SH-SY5Y (cell line): ENCODE results near the gene SPATA31C1.

ENCODE experiments used
- GATA2 ChIP-seq: IDR thresholded peaks from 2 replicates; pipeline ENCODE4 v1.6.1; 2011; ENCODE audit warnings: mild to moderate bottlenecking, low read depth, low read length
- GATA3 ChIP-seq: IDR thresholded peaks from 2 replicates; pipeline ENCODE4 v1.6.1; 2011; ENCODE audit warnings: low read depth, mild to moderate bottlenecking, low read length, moderate library complexity

SPATA31C1 gene

DNA sequence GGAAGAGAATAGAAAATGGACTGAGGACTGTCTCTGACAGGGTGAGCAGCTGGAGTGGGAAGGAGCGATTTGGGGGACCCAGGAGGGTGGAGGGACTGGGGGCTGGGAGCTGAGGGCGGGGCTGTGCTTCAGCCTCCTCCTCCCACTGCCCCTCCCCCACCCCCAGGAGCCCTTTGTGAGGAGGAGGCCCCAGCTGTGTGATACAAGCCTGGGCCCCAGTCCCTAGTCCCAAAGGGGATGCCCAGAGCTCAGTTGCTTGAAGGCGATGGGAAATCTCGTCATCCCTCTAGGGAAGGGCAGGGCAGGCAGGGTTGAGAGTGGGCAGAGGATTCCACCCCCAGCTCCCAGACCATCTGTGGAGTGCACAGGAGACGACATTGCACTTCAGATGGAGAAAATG is 35.1 kb upstream of the SPATA31C1 start, which contains the start of gene SPATA31E1:
Gene SPATA31E1 (plus strand): TSS at position 251 of the 400 bp plus-strand sequence. CDS start 15 bp downstream, at position 266.
- TF ChIP-seq GATA2 (no peak), GATA3 (no peak)

DNA sequence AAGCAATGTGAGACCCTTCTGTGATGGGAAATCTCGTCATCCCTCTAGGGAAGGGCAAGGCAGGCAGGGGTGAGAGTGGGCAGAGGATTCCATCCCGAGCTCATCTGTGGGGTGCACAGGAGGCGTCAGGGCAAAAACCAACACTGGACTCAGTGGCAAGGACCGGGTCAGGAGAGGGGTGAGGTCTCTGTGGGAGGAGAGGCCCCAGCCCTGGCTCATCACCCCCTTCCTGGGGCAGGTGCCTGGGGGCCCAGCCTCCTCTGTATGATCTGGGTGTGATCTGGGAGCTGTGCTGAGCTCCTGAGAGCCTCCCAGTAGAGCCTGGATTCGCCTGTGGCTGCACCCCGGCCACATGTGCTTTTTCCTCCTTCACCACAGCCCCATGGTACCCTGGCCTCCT is 34.5 kb upstream of the SPATA31C1 start:
- no peak for TF ChIP-seq GATA3
- TF ChIP-seq GATA2, result no peak

DNA sequence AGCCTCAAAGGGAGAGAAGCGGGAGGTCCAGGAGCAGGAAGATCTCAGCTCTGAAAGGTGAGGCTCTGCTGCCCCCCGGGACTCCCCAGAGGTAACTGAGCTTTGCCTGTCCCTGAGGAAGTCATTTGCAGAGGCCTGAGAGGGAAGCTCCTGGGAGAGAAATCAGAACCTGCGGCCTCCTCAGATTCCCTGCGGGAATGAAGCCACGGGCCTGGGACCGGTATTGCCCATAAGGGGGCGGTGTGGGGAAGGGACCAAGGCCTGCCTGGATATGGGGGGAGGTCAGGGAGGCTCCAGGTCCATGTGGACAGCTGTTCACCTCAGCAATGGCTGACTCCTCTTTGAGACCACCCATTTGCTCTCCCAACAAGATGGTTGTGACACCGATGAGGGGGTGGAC is 33.8 kb upstream of the SPATA31C1 start:
- no peak for TF ChIP-seq GATA3
- no peak for TF ChIP-seq GATA2

DNA sequence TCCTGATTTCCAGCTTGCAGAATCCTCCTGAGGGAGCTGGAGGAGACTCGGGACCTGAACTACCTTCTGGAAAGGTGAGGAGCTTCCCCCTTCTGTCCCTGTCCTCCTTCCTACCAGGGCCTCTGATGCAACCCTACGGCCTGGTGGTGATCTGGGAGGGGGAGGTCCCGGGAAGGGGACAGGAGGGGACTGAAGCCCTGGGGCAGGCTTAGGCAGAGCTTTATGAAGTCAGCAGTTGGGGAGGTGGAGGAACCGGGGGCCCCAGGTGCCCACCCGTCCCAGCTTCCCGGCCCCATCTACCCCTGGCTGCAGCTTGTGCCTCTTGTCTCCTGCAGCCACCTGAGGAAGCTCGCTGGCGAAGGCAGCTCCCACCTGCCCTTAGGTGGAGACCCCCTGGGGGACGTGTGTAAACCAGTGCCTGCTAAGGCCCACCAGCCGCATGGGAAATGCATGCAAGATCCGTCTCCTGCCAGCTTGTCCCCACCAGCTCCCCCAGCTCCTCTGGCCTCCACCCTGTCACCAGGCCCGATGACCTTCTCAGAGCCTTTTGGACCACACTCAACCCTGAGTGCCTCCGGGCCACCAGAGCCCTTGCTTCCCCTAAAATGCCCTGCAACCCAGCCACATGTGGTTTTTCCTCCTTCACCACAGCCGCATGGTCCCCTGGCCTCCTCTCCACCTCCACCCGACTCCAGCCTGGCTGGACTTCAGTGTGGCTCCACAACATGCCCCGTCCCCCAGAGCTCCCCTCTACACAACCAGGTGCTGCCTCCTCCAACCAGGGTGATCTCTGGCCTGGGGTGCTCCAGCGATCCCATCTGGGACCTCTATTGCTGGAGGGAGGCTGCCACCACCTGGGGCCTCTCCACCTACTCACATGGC is 32.9 kb upstream of the SPATA31C1 start:
- TF ChIP-seq GATA3 (no peak), GATA2 (no peak)

DNA sequence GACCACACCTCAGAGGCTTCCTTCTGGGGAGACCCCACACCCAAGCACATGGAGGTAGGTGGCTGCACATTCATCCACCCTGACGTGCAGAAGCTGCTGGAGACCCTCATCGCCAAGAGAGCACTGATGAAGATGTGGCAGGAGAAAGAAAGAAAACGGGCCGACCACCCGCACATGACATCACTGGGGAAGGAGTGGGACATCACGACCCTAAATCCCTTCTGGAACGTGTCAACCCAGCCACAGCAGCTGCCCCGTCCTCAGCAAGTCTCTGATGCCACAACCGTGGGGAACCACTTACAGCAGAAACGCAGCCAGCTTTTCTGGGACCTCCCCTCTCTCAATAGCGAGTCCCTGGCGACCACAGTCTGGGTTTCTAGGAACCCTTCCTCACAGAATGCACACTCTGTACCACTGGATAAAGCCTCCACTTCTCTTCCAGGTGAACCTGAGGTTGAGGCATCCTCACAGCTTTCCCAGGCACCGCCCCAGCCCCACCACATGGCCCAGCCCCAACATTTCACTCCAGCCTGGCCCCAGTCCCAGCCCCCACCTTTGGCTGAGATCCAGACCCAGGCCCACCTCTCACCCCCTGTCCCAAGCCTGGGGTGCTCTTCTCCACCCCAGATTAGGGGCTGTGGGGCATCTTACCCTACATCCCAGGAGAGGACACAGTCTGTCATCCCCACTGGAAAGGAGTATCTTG is 32.1 kb upstream of the SPATA31C1 start:
- TF ChIP-seq GATA2, result no peak
- TF ChIP-seq GATA3, result no peak

DNA sequence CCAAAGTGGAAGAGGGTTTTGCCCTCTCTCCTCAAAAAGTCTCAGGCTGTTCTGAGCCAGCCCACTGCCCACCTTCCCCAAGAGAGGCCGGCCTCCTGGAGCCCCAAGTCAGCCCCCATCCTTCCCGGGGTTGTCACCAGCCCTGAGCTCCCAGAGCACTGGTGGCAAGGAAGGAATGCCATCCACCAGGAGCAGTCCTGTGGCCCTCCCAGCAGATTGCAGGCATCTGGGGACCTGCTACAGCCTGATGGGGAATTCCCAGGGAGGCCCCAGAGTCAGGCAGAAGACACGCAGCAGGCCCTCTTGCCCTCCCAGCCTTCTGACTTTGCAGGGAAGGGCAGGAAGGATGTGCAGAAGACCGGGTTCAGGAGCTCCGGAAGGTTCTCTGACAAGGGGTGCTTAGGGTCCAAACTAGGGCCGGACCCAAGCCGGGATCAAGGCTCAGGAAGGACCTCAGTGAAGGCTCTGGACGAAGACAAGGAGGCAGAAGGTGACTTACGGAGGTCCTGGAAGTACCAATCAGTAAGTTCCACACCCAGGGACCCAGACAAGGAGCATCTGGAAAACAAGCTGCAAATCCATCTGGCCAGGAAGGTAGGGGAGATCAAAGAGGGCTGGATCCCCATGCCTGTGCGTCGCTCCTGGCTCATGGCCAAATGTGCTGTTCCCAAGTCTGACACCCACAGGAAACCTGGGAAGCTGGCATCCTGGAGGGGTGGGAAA is 31.4 kb upstream of the SPATA31C1 start:
- no peak for TF ChIP-seq GATA2
- TF ChIP-seq GATA3, result no peak

DNA sequence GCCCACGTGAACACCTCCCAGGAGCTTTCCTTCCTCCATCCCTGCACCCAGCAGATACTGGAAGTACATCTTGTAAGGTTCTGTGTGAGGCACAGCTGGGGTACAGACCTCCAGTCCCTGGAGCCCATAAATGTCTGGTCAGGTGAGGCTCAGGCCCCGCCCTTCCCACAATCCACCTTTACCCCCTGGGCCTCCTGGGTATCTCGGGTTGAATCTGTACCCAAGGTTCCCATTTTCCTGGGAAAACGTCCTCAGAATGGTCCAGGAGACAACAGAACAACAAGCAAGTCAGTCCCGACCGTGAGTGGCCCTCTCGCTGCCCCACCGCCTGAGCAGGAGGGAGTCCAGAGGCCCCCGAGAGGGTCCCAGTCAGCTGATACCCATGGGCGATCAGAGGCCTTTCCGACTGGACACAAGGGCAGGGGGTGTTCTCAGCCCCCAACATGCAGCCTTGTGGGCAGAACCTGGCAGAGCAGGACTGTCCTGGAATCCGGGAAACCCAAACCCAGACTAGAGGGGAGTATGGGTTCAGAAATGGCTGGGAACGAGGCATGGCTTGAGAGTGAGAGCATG is 30.7 kb upstream of the SPATA31C1 start:
- TF ChIP-seq GATA2 (no peak), GATA3 (no peak)

DNA sequence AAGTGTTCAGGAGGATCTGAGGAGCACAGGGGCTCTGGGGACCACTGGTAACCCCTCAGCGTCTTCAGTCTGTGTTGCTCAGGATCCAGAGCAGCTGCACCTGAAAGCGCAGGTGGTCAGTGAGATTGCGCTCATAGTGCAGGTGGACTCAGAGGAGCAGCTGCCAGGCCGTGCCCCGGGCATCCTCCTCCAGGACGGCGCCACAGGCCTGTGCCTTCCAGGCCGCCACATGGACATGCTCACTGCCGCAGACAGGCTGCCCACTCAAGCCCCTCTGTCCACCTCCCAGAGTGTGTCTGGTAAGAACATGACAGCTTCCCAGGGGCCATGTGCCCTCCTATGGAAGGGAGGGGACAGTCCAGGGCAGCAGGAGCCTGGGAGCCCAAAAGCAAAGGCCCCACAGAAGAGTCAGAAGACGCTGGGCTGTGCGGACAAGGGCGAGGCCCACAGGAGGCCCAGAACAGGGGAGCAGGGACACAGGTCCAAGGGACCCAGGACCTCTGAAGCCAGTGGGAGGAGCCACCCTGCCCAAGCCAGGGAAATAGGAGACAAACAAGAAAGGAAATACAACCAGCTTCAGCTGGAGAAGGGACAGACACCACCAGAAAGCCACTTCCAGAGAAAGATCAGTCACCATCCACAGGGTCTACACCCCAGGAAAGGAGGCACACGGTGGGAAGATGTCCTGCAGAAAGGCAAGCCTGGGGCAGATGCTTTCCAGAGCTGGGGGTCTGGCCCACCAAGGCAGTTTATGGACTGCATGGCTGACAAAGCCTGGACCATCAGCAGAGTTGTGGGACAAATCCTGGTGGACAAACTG is 29.9 kb upstream of the SPATA31C1 start:
- TF ChIP-seq GATA3, result no peak
- TF ChIP-seq GATA2, result no peak

DNA sequence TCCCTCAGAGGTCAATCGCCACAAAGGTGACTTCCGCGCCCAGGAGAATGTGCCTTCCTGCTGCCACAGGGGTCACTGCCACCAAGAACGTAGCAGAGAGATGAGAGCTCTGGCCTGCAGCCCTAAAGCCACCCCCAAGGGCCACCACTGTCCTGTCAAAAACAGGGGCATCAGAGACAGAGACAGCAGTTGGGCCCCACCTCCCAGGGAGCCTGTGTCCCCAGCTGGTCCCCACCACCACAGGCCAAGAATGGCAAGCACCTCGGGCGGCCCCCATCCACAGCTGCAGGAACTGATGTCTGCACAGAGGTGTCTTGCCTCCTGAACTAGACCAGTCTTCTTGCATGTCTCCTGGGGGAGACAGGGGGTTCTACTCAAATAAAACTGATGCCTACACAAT is 29.3 kb upstream of the SPATA31C1 start:
- TF ChIP-seq GATA2 (no peak), GATA3 (no peak)

DNA sequence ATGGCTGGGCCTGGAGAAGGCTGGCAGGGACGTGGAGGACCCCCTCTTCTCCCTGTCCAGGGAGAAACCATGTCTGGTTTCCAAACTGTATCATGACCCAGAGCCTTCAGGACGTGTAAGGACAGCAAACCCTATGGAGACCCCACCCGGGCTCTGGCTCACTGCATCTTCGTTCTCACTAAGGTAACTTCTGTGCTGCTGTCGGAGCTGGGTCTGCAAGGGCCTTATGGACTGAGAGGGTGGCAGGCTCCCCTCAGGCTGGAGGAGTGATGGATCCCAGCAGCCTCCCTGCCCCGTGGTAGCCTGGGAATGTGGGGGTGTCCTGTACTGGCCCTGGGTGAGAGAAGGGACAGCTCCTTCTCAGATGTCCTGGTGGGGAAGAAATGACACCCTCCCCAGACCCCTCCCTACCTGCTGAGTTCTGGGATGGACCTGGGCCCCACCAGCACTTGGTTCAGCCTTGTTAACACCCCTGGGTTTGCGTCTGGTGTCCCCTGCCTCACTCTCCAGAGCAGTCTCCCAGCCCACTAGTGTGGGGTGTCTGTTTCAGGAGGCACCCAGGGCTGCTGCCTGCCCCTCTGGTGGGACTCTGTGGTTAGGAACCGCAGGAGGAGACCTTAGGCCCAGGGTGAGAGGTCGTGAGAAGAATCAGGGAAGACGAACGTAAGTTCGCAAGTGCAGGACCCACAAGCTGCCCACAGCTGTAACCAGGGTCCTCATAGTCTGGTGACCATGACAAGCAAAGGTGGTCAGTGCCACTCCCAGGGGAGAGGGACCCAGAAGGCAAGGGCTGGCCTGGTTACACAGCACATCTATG is 28.5 kb upstream of the SPATA31C1 start:
- TF ChIP-seq GATA3, result no peak
- TF ChIP-seq GATA2, result no peak

DNA sequence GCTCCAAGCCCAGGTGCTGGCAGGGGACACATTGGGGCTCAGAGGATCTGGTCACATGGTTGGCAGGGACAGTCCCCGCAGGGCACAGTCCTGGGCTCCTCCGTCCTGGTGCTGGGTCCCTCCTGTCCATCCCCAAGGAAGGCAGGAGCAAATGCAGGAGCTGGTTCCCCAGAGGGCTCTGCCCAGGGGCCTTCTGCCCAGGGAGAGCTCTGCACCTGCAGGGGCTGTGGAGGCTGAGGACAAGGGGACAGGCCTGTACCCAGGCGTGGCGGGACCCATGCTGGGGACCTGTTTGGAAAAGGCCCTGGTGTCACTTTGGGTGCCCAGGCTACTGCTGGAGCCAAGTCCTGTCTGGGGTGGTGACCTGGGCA is 27.9 kb upstream of the SPATA31C1 start:
- TF ChIP-seq GATA3, result no peak
- no peak for TF ChIP-seq GATA2

DNA sequence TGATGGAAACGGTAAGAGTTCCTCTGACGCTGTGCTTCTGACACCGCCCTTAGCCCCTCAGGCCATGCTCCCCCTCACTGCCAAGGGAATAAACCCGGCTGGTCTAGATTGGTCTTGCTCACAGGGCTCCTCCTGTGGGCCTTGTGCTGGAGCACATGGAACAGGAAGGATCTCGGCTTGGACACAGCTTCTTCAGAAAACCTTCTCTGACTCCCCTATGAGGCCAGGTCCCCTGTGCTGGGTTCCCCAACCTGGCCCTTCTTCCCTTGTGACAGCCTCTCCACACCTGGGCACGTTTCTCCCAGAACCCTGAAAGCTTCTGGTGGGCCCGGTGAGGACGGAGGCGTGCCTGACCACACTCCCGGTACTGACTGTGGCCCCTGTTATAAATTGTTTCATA is 26.9 kb upstream of the SPATA31C1 start:
- TF ChIP-seq GATA2 (no peak), GATA3 (no peak)

DNA sequence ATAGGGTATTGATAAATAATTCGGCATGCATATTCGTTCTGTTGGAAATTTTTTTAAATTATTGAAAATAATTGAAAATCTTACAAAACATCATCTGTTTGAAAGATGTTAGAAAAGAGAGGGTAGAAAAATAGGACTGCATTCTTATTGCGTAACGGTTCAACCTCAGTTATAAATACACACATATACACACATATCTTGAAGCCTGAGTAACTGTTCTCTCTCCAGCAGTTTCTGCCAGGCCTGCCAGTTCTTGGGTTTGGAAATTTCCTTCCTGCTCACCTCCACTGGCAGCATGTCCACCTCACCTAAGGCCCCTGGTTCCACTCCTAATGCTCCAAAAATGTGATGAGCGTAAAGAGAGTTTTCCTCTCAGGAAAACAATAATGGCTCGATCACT is 26.0 kb upstream of the SPATA31C1 start:
- TF ChIP-seq GATA3, result no peak
- TF ChIP-seq GATA2, result no peak
